ENCODE measurements around the gene TCF12. TPM values are rescaled to one million over a fixed set of nuclear protein-coding genes. Genes with fewer than 3 reads are reported as not detected.
"Not testable (repeated sequence)": the region's sequence is repeated elsewhere in the genome, so short reads cannot be mapped to it uniquely, and the experiment has no call there.

The TCF12 gene
- total RNA-seq, 1 donor from 2014 or later = 46.5 TPM

- intact Hi-C loops (cut with DNase I) = no loop called here
- ATAC-seq (no peak), DNase-seq (ENCODE audit: missing footprints) (no peak)
These were observed 15.8 kb downstream of the TCF12 start for GRCh38 chr15:56934269-56934668.

DNA sequence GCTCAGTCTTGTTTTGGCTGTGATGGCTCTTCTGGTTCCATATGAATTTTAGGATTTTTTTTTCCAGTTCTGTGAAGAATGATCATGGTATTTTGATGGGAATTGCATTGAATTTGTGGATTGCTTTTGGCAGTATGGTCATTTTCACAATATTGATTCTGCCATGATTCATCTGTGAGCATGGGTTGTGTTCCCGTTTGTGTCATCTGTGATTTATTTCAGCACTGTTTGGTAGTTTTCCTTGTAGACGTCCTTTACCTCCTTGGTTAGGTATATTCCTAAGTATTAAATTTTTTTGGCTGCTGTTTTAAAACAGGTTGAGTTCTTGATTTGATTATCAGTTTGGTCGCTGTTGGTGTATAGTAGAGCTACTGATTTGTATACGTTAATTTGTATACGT, 18.5 kb downstream of the TCF12 start:
- intact Hi-C loops (cut with DNase I) = no loop called here
- ATAC-seq (no peak), DNase-seq (ENCODE audit: missing footprints) (no peak)

DNA sequence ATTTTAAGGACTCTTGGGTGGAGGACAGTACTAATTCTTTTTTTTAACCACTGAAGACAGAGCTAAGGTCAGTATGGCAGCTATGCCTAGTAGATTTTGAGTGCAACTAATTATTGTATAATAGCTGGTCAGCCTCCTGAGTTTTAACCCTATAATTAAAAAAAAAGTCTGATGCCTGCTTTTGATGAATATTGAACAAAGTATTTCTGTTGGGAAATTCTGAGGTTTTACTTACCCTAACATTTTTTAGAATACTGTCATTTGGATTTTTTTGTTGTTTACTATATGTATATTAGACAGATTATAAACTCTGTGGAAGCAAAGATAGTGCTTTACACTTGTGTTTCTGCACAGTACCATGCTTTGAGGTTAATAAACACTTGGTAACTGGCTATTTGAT, 20.8 kb downstream of the TCF12 start:
- no peak for ATAC-seq
- intact Hi-C loops (cut with DNase I) = no loop called here
- no peak for DNase-seq (ENCODE audit: missing footprints)

GRCh38 chr15:56940388-56940787, 21.9 kb downstream of the TCF12 start:
- ATAC-seq (no peak), DNase-seq (ENCODE audit: missing footprints) (no peak)
- intact Hi-C loops (cut with DNase I) = no loop called here

GRCh38 chr15:56942118-56942517, 23.7 kb downstream of the TCF12 start:
- ATAC-seq (no peak), DNase-seq (ENCODE audit: missing footprints) (no peak)
- intact Hi-C loops (cut with DNase I) = no loop called here

GRCh38 chr15:56943403-56943802, 25.0 kb downstream of the TCF12 start:
- DNase-seq (ENCODE audit: missing footprints) (no peak), ATAC-seq (no peak)
- intact Hi-C loops (cut with DNase I) = no loop called here

- DNase-seq (ENCODE audit: missing footprints) (no peak), ATAC-seq (no peak)
- intact Hi-C loops (cut with DNase I) = no loop called here
These were observed 26.0 kb downstream of the TCF12 start for GRCh38 chr15:56944485-56944884.

GRCh38 chr15:56946150-56946549, 27.7 kb downstream of the TCF12 start:
- intact Hi-C loops (cut with DNase I) = no loop called here
- no peak for DNase-seq (ENCODE audit: missing footprints)

GRCh38 chr15:56948000-56948763, 29.7 kb downstream of the TCF12 start:
- no peak for DNase-seq (ENCODE audit: missing footprints)
- intact Hi-C loops (cut with DNase I) = no loop called here
- ATAC-seq = no peak

More at GRCh38 chr15:56946150-56946549, 27.7 kb downstream of the TCF12 start:
- ATAC-seq = no peak

GRCh38 chr15:56948764-56949101, 30.3 kb downstream of the TCF12 start:
- DNase-seq (ENCODE audit: missing footprints) (no peak), ATAC-seq (no peak)
- intact Hi-C loops (cut with DNase I) = no loop called here

- DNase-seq (ENCODE audit: missing footprints) (no peak), ATAC-seq (no peak)
- intact Hi-C loops (cut with DNase I) = no loop called here
These were observed 32.5 kb downstream of the TCF12 start for GRCh38 chr15:56950979-56951378.

GRCh38 chr15:56953790-56954189, 35.3 kb downstream of the TCF12 start:
- ATAC-seq = no peak
- intact Hi-C loops (cut with DNase I) = no loop called here

GRCh38 chr15:56955011-56955410, 36.6 kb downstream of the TCF12 start:
- ATAC-seq; DNase-seq (ENCODE audit: missing footprints); intact Hi-C loops (cut with DNase I): not testable (repeated sequence)

More at GRCh38 chr15:56953790-56954189, 35.3 kb downstream of the TCF12 start:
- DNase-seq (ENCODE audit: missing footprints) = no peak

- intact Hi-C loops (cut with DNase I) = no loop called here
- ATAC-seq (no peak), DNase-seq (ENCODE audit: missing footprints) (no peak)
These were observed 38.1 kb downstream of the TCF12 start for GRCh38 chr15:56956538-56956937.

- intact Hi-C loops (cut with DNase I) = no loop called here
- DNase-seq (ENCODE audit: missing footprints) = no peak
- ATAC-seq = no peak
These were observed 39.5 kb downstream of the TCF12 start for GRCh38 chr15:56957812-56958406.

DNA sequence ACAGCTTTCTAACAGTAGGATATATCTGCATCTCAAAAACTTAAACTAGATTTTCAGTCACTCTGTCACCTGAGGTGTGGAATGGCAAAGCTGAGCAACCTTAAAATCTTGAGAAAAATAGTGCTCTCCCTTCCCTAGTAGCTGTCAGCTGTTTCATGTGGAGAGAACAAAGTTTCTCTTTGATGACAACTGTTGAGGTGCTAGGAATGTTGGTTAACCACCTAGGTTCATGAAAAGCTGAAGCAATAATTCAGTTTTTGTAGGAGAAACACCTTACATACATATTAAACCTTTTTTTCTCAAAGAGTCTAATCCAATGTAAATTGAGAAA, 40.8 kb downstream of the TCF12 start:
- DNase-seq (ENCODE audit: missing footprints) = no peak
- ATAC-seq = no peak
- intact Hi-C loops (cut with DNase I) = no loop called here

DNA sequence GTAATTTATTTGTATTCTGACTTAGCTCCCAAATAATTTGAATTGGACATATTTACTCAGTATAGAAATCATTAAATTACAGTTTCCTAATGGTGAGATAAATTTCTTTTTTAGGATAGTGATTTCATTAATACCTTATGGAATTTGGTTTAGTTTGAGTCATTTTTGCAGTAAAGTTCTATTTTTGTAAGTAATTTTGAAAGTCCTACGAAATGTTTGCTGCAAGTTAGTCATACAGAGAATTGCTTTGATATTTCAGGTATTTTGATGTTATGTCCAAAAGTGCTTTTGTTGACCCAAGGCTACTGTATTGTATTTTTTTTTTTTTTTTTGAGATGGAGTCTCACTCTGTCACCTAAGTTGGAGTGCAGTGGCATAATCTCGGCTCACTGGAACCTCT, 41.7 kb downstream of the TCF12 start:
- DNase-seq (ENCODE audit: missing footprints) (no peak), ATAC-seq (no peak)
- intact Hi-C loops (cut with DNase I) = no loop called here

- DNase-seq (ENCODE audit: missing footprints) (no peak), ATAC-seq (no peak)
- intact Hi-C loops (cut with DNase I) = no loop called here
These were observed 44.7 kb downstream of the TCF12 start for GRCh38 chr15:56963126-56963525.

- no peak for ATAC-seq
- intact Hi-C loops (cut with DNase I) = no loop called here
- no peak for DNase-seq (ENCODE audit: missing footprints)
These were observed 45.3 kb downstream of the TCF12 start for GRCh38 chr15:56963710-56964109.

DNA sequence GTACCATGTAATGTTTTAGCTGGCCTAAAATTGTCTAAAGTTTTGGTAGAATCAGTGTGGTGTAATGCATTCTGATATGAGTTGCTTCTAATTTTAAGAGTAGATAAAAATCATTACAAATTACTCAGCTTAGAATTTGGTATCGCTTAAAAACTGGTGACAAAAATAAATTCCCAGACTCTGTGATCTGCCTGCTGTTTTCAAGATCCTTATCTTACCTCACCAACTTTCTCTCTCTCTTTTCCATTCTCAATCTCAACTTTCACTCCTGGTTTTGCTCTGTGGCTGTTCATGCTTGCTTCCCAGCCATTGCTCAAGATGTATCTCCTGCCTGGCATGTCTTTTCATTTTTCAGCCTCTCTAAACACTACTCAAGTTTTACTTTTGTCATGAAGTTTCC, 45.7 kb downstream of the TCF12 start:
- ATAC-seq = no peak
- no peak for DNase-seq (ENCODE audit: missing footprints)
- intact Hi-C loops (cut with DNase I) = no loop called here
